ENCODE results near the gene IFNAR2. TPM values are rescaled to one million over a fixed set of nuclear protein-coding genes. Genes with fewer than 3 reads are reported as not detected.

Gene IFNAR2
- total RNA-seq, 4 donors from 2014 or later: 0.20 to 16.5 (median 5.1) TPM

- 93 to 95% methylated on average over 9 of the region's 9 CpGs for WGBS, 2 donors (ENCODE audit: low coverage in 1 of 2)
- TF ChIP-seq POLR2AphosphoS5 (IDR thresholded peaks at IDR 0.05) (no peak), EP300 (IDR thresholded peaks at IDR 0.05; ENCODE audit: low read depth) (no peak), POLR2A (IDR thresholded peaks at IDR 0.05) (no peak), CTCF (IDR thresholded peaks at IDR 0.05) (no peak)
- no peaks in the 10 kb centered on the region for H3K4me1 ChIP-seq
- no peaks in the 10 kb centered on the region for H3K27me3 ChIP-seq
- intact Hi-C loops (cut with DNase I; ENCODE audit: low total_unique reads): no loop called here
- peaks cover 0 to 20% (median 0%) of the 10 kb centered on the region in 4 donors for H3K36me3 ChIP-seq
- H3K4me3 ChIP-seq: no peak overlapping the region
- H3K27ac ChIP-seq: no peak overlapping the region
- no peaks in the 10 kb centered on the region for H3K9me3 ChIP-seq
- in situ Hi-C loops (cut with MboI; ENCODE audit: low pct_ligation_motif_present in 1 of 4, low pct_unique_long_range_greater_than_20kb in 1 of 4, low sequenced_read_pairs in 3 of 4): no loop called here
- no peak for DNase-seq
Observed at GRCh38 chr21:33258475-33258874, 28.7 kb downstream of the IFNAR2 start.

- Histone ChIP-seq H3K4me3 (no peak overlapping the region), H3K36me3 (peaks cover 0 to 15% (median 0%) of the 10 kb centered on the region in 4 donors), H3K27ac (peak overlapping the region in 1 of 4 donors; percentile 13), H3K27me3 (no peaks in the 10 kb centered on the region), H3K4me1 (no peaks in the 10 kb centered on the region), H3K9me3 (no peaks in the 10 kb centered on the region)
- in situ Hi-C loops (cut with MboI; ENCODE audit: low pct_ligation_motif_present in 1 of 4, low pct_unique_long_range_greater_than_20kb in 1 of 4, low sequenced_read_pairs in 3 of 4): no loop called here
- 75 to 81% methylated on average over 2 of the region's 2 CpGs for WGBS, 2 donors (ENCODE audit: low coverage in 1 of 2)
- no peak for DNase-seq
- TF ChIP-seq CTCF (IDR thresholded peaks at IDR 0.05) (no peak), EP300 (IDR thresholded peaks at IDR 0.05; ENCODE audit: low read depth) (no peak), POLR2A (IDR thresholded peaks at IDR 0.05) (no peak), POLR2AphosphoS5 (IDR thresholded peaks at IDR 0.05) (no peak)
- intact Hi-C loops (cut with DNase I; ENCODE audit: low total_unique reads): no loop called here
Observed at GRCh38 chr21:33259428-33259827, 29.7 kb downstream of the IFNAR2 start.

- DNase-seq: peak; percentile 24
- Histone ChIP-seq H3K27me3 (no peaks in the 10 kb centered on the region), H3K27ac (peak overlapping the region in 1 of 4 donors; percentile 13), H3K36me3 (peaks cover 0 to 15% (median 0%) of the 10 kb centered on the region in 4 donors), H3K4me3 (no peak overlapping the region), H3K4me1 (no peaks in the 10 kb centered on the region), H3K9me3 (no peaks in the 10 kb centered on the region)
- TF ChIP-seq POLR2A (IDR thresholded peaks at IDR 0.05) (no peak), CTCF (IDR thresholded peaks at IDR 0.05) (no peak), EP300 (IDR thresholded peaks at IDR 0.05; ENCODE audit: low read depth) (no peak), POLR2AphosphoS5 (IDR thresholded peaks at IDR 0.05) (no peak)
- intact Hi-C loops (cut with DNase I; ENCODE audit: low total_unique reads): no loop called here
- 67 to 68% methylated on average over 3 to 7 of the region's 7 CpGs for WGBS, 2 donors (ENCODE audit: low coverage in 1 of 2)
- in situ Hi-C loops (cut with MboI; ENCODE audit: low pct_ligation_motif_present in 1 of 4, low pct_unique_long_range_greater_than_20kb in 1 of 4, low sequenced_read_pairs in 3 of 4): no loop called here
Observed at GRCh38 chr21:33259995-33260394, 30.3 kb downstream of the IFNAR2 start.

GRCh38 chr21:33261635-33262034, 31.9 kb downstream of the IFNAR2 start:
- in situ Hi-C loops (cut with MboI; ENCODE audit: low pct_ligation_motif_present in 1 of 4, low pct_unique_long_range_greater_than_20kb in 1 of 4, low sequenced_read_pairs in 3 of 4) (no loop called here), intact Hi-C loops (cut with DNase I; ENCODE audit: low total_unique reads) (no loop called here)
- Histone ChIP-seq H3K36me3 (peaks cover 0 to 12% (median 0%) of the 10 kb centered on the region in 4 donors), H3K4me3 (no peak overlapping the region), H3K27me3 (no peaks in the 10 kb centered on the region), H3K27ac (no peak overlapping the region), H3K4me1 (peaks cover 4 to 8% (median 6%) of the 10 kb centered on the region in 4 donors), H3K9me3 (no peaks in the 10 kb centered on the region)
- 67 to 100% methylated on average over 3 of the region's 3 CpGs for WGBS, 2 donors (ENCODE audit: low coverage in 1 of 2)
- peak; percentile 23 for DNase-seq
- TF ChIP-seq POLR2AphosphoS5 (IDR thresholded peaks at IDR 0.05): no peak
- no peak for TF ChIP-seq POLR2A (IDR thresholded peaks at IDR 0.05)
- no peak for TF ChIP-seq CTCF (IDR thresholded peaks at IDR 0.05)
- no peak for TF ChIP-seq EP300 (IDR thresholded peaks at IDR 0.05; ENCODE audit: low read depth)

Measured in transverse colon (tissue), 4 donors.